Mucosa of descending colon (tissue), 3 donors: ENCODE data around the gene ICE1. TPM values are rescaled to one million over a fixed set of nuclear protein-coding genes. Genes with fewer than 3 reads are reported as not detected.

Source experiments
- ATAC-seq: fragments of 200-7000 bp; cut with Tn5 transposase; one replicate; pipeline ENCODE4 v1.9.1; 2020; ENCODE audit warnings: mild to moderate bottlenecking, moderate library complexity
- DNase-seq, 3 donors: peaks; one replicate each; pipeline ENCODE4 v3.0.0-alpha.2; 2020
- H3K36me3 ChIP-seq: fragments of 200-600 bp; one replicate; pipeline ENCODE4 v1.8.0; 2021; ENCODE audit warnings: low read depth, mild to moderate bottlenecking
- H3K4me1 ChIP-seq: fragments of 200-600 bp; one replicate; pipeline ENCODE4 v1.8.0; 2021; ENCODE audit warnings: low read depth, mild to moderate bottlenecking
- H3K4me3 ChIP-seq: fragments of 200-600 bp; one replicate; pipeline ENCODE4 v1.8.0; 2021; ENCODE audit warnings: mild to moderate bottlenecking
- H3K9me3 ChIP-seq: fragments of 200-600 bp; one replicate; pipeline ENCODE4 v1.8.0; 2021; ENCODE audit warnings: mild to moderate bottlenecking
- CTCF ChIP-seq: fragments of 200-600 bp; IDR thresholded peaks from one replicate; pipeline ENCODE4 v1.8.0; 2022; ENCODE audit warnings: antibody characterized with exemption, mild to moderate bottlenecking
- intact Hi-C, 2 donors: fragments of 100-400 bp; cut with DNase I in 1 of 2; cut with micrococcal nuclease in 1 of 2; formaldehyde crosslinking; loops; one replicate each; pipeline versions ENCODE4 v1.11.0 to v1.11.1; 2022; cut with DNase I, micrococcal nuclease
- long read RNA-seq, 2 donors: library from polyadenylated mRNA; unstranded; transcript quantifications; one replicate each; pipeline ENCODE4 v2.0.0, GENCODE V29; 2019 to 2021
- total RNA-seq, 3 donors: library from RNA; stranded (reverse); fragmentation: NEBNext Ultra II Directional in 2 of 3; extraction: Animal tissue kit (Norgen Biotek cat#: 25700) in 2 of 3; gene quantifications; one replicate each; pipeline versions ENCODE4 v1.2.1 to v1.2.4, GENCODE V29; 2021 to 2023
- donor health status: DM: no; HTN: no; CAD: no; lungs with moderate emphysema.
- donor health status: DM: no; HTN: no; CAD: no.
- donor health status: DM: no; HTN: yes; CAD: no.

ICE1 gene, protein sequence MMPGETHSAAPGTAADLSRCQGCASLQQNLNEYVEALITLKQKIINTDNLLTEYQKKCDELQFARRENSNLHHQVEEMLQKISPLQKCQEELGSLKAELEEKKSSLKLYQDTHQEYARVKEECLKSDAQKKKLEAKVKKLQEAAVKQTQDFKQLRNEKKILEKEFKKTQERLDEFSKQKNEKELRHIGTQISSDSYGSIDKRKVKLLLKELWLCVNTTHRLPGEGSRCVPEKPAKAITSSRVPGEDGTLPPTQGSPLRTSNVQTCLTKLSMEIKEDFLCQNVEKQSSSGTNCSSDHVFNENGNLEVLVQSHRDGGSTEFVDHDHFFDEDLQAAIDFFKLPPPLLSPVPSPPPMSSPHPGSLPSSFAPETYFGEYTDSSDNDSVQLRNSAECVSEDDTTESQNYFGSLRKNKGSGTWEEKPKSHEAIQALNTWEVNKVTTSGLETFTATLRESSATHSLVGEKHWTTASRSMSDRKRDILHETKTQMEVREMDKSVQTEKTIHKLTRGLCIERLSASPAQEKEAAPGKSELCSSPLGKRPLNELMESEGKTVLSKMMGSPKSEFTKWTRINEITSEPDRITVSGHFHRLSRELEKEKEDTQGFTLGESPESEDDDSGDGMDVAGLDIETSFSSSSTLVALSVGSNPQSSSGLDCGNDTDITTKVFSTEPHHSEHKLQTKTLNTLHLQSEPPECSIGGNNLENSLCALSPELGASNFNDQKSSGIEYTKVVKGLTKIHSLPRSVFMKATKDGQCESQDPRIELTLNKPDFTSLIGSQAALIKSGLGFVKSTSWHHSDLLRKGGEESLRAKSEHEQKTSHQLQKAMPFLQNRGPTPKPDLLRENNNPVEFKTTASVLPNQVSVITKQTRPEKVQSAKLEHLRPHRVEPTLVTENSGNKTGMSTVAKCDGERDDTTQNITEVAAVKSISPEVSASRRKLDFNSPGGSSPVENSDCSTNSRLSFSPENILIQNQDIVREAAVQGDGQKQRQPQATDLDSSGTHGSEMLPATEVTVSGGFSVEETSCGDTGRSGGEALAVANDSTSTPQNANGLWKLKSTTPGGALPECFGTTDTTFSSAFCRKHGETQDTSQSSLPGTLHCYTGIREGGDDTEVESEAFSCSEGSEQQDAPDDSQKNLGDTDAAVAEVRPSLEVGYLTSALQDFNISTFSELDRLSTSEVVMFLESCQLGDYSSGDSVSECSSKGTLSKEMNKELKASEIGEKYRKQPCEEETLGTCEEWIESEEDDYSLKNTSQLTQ (N-terminal part only)
- total RNA-seq, result 10 to 100 TPM; 16.9 to 30.7 (median 18.1) TPM
- long read RNA-seq, donor 1, partial matches to known transcripts, result 3 of 7 reads
- long read RNA-seq, donor 1, other reads (novel, unspliced or antisense), result 2 of 7 reads
- long read RNA-seq, donor 2, result 0 reads

DNA sequence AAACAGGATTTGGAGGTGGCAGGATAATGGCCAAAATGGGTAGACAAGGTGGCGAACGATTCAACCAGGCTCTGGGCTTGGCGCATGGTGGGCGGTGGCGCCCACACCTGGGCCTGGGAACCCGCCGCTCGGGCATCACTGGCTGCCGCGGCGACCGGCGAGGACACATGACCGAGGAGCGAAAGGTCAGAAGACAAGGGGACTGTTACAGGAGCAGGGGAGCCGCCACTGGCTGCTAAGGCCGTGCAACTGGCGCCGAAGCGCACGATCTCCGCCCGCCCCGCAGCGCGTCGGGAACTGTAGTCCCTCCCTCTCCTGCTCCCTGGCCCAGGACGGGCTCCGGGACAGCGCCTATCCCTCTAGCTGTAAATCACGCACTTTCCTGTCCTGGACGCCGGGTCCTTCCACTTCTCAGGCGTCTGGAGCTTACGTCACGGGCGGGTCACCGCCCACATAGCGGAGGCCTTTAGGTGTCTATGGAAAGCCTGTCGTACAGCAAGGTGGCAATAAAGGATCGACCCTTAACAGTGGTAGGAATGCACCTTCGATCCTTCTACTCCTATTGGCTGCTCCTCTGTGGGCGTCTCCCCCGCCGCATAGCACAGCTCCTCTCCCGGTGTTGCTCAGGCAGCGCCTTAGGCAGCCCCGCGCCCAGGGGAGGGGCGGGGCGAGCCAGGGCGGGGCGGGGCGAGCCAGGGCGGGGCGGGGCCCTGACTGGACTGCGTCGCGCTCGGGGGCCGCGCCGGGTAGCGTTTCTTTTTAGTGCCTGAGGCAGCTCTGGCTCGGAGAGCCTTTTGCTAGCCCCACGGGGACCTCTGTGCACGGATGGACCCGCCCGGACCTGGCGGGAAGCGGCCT lies at the start of gene ICE1:
TSS of gene ICE1 (plus strand) at position 717 of the 858 bp plus-strand sequence. CDS start 239 bp downstream, outside the sequence.
- peak; percentile 11 for TF ChIP-seq CTCF
- peak; percentile 96 to 98 (median 97) for DNase-seq
- intact Hi-C loops, result no loop called here
- Histone ChIP-seq H3K9me3 (no peaks in the 10 kb centered on the region), H3K36me3 (peaks cover 4% of the 10 kb centered on the region), H3K4me3 (peak within 1 kb of the TSS; percentile 98), H3K4me1 (peaks cover 20% of the 10 kb centered on the region)
- peak; percentile 96 for ATAC-seq

- H3K4me3 ChIP-seq, result no peak overlapping the region
- no peaks in the 10 kb centered on the region for H3K4me1 ChIP-seq
- DNase-seq (no peak), ATAC-seq (no peak)
- intact Hi-C loops, result no loop called here
- no peak for TF ChIP-seq CTCF
- H3K9me3 ChIP-seq, result no peaks in the 10 kb centered on the region
- H3K36me3 ChIP-seq, result no peaks in the 10 kb centered on the region
Measured at GRCh38 chr5:5372930-5373329, 49.5 kb upstream of the ICE1 start.

- TF ChIP-seq CTCF, result no peak
- DNase-seq (peak in 1 of 3 donors; percentile 7), ATAC-seq (peak; percentile 48)
- H3K9me3 ChIP-seq, result no peaks in the 10 kb centered on the region
- no peaks in the 10 kb centered on the region for H3K36me3 ChIP-seq
- intact Hi-C loops, result no loop called here
- H3K4me1 ChIP-seq, result no peaks in the 10 kb centered on the region
- no peak overlapping the region for H3K4me3 ChIP-seq
Measured at GRCh38 chr5:5373351-5373989, 49.0 kb upstream of the ICE1 start.

- intact Hi-C loops, result no loop called here
- H3K4me1 ChIP-seq, result no peaks in the 10 kb centered on the region
- H3K9me3 ChIP-seq, result no peaks in the 10 kb centered on the region
- no peak for DNase-seq
- H3K4me3 ChIP-seq, result no peak overlapping the region
- peak; percentile 40 for ATAC-seq
- TF ChIP-seq CTCF, result no peak
- no peaks in the 10 kb centered on the region for H3K36me3 ChIP-seq
Measured at GRCh38 chr5:5374009-5374715, 48.3 kb upstream of the ICE1 start.
